Peyer's patch (tissue), 4 donors: ENCODE data around the gene AGBL2. TPM values are rescaled to one million over a fixed set of nuclear protein-coding genes. Genes with fewer than 3 reads are reported as not detected.
"Not testable (repeated sequence)": the region's sequence is repeated elsewhere in the genome, so short reads cannot be mapped to it uniquely, and the experiment has no call there.

ENCODE experiments used
- DNase-seq, 3 donors: peaks; one replicate each; pipeline ENCODE4 v3.0.0-alpha.2; 2017 to 2019
- H3K27ac ChIP-seq, 4 donors: fragments of 200-600 bp; sonication (generic); one replicate each; pipeline ENCODE4 v1.5.1; 2016 to 2019
- H3K27me3 ChIP-seq, 2 donors: fragments of 200-600 bp; sonication (generic); one replicate each; pipeline ENCODE4 v1.5.1; 2019
- H3K36me3 ChIP-seq, 3 donors: fragments of 200-600 bp; sonication (generic); one replicate each; pipeline ENCODE4 v1.5.1; 2016 to 2019
- H3K4me1 ChIP-seq, 4 donors: fragments of 200-600 bp; sonication (generic); one replicate each; pipeline ENCODE4 v1.5.1; 2016 to 2019
- H3K4me3 ChIP-seq, 4 donors: fragments of 200-600 bp; sonication (generic); 1 replicate in 3 of 4; 2 replicates in 1 of 4; pipeline ENCODE4 v1.5.1; 2016 to 2019; ENCODE audit warnings: mild to moderate bottlenecking in 1 of 4
- H3K9me3 ChIP-seq, 4 donors: fragments of 200-600 bp; sonication (generic); one replicate each; pipeline ENCODE4 v1.5.1; 2016 to 2019; ENCODE audit warnings: mild to moderate bottlenecking in 1 of 4
- POLR2A ChIP-seq, 2 donors: fragments of 450-650 bp; IDR thresholded peaks; one replicate each; pipeline ENCODE4 v1.5.1; 2017; ENCODE audit warnings: antibody characterized with exemption in 2 of 2, mild to moderate bottlenecking in 2 of 2, moderate library complexity in 2 of 2
- total RNA-seq, 4 donors: library from RNA; depleted of rRNA; stranded (reverse); fragments of >200 nt; gene quantifications; one replicate each; pipeline ENCODE4 v1.1.0, GENCODE V29; 2016
- TF ChIP-seq, protein P1 (sequence below), 6 experiments: fragments of 450-650 bp in 4 of 6; fragments of 200-600 bp in 2 of 6; sonication (generic) in 1 of 6; IDR thresholded peaks; one replicate each; pipeline ENCODE4 v1.5.1; 2017 to 2019; ENCODE audit warnings: antibody characterized with exemption in 6 of 6, mild to moderate bottlenecking in 3 of 6, moderate library complexity in 1 of 6

AGBL2 gene
- total RNA-seq, 4 donors from 2014 or later: 1.7 to 17.4 (median 4.4) TPM

DNA sequence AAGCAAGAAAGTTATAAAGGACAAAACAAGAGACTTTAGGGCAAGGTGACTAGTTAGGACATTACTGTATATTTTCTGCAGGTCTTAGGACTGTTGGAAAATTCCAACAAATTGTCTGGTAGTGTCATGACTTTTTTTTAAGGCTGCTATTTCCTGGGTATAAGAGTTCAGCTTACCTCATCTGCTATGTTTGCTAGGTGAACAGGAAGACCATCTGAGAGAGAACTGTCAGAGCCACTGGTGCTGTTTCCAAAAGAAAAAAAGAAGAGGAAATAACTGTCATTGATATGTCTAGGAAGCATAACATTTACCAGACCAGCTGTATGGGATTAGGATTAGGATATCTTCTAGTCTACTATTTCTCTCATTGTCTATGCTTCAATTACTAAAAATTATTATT is 46.5 kb downstream of the AGBL2 start:
- no peak overlapping the region for H3K4me3 ChIP-seq
- no peaks in the 10 kb centered on the region for H3K4me1 ChIP-seq
- H3K9me3 ChIP-seq: no peaks in the 10 kb centered on the region
- TF ChIP-seq POLR2A (IDR thresholded peaks at IDR 0.05): no peak
- TF ChIP-seq, protein P1, sequence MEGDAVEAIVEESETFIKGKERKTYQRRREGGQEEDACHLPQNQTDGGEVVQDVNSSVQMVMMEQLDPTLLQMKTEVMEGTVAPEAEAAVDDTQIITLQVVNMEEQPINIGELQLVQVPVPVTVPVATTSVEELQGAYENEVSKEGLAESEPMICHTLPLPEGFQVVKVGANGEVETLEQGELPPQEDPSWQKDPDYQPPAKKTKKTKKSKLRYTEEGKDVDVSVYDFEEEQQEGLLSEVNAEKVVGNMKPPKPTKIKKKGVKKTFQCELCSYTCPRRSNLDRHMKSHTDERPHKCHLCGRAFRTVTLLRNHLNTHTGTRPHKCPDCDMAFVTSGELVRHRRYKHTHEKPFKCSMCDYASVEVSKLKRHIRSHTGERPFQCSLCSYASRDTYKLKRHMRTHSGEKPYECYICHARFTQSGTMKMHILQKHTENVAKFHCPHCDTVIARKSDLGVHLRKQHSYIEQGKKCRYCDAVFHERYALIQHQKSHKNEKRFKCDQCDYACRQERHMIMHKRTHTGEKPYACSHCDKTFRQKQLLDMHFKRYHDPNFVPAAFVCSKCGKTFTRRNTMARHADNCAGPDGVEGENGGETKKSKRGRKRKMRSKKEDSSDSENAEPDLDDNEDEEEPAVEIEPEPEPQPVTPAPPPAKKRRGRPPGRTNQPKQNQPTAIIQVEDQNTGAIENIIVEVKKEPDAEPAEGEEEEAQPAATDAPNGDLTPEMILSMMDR (IDR thresholded peaks at IDR 0.05): no peak
- DNase-seq: no peak
- H3K36me3 ChIP-seq: no peaks in the 10 kb centered on the region
- no peak overlapping the region for H3K27ac ChIP-seq
- H3K27me3 ChIP-seq: no peaks in the 10 kb centered on the region

DNA sequence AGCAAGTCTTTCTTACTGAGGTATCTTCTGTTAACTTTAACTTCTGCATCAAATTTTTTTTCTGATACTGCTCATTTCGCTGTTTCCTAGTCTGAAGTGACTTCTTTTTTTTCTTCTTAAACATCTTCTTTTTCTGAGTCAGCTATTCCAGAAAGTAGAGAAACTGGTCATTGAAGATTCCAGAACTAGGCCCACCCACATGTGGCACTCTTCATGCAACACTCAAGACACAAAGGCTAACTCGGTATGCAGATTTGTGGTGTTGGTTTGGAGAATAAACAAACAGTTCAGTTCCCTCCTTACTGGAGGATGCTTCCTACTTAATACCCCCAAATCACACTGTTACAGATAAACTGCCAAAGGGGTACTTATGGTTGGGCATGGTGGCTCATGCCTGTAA is 47.6 kb downstream of the AGBL2 start:
- Histone ChIP-seq H3K27ac (no peak overlapping the region), H3K27me3 (no peaks in the 10 kb centered on the region), H3K4me1 (no peaks in the 10 kb centered on the region), H3K9me3 (no peaks in the 10 kb centered on the region), H3K36me3 (no peaks in the 10 kb centered on the region), H3K4me3 (no peak overlapping the region)
- no peak for DNase-seq
- no peak for TF ChIP-seq POLR2A (IDR thresholded peaks at IDR 0.05)
- TF ChIP-seq, protein P1 (IDR thresholded peaks at IDR 0.05): no peak

DNA sequence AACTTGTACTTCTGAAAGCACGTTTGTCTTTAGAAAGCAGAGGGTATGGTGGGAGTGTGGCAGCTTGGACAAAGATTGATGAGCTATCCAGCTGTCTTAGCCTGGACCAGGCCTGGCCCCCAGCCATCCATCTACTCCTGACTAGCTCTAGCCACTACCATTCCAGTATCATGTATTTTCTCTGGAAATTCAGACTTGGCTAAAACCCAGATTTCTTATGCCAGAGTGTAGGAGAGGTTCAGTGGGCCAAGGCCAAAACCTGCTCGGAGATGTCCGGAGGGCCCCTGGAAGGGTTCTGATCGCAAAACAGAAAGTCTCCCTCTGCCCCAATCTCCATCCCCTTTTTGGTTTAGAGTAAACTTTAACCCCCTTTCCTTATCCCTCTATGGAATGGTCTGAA is 48.0 kb downstream of the AGBL2 start:
- no peaks in the 10 kb centered on the region for H3K36me3 ChIP-seq
- no peaks in the 10 kb centered on the region for H3K4me1 ChIP-seq
- no peak overlapping the region for H3K27ac ChIP-seq
- no peaks in the 10 kb centered on the region for H3K27me3 ChIP-seq
- H3K9me3 ChIP-seq: no peaks in the 10 kb centered on the region
- TF ChIP-seq, protein P1 (IDR thresholded peaks at IDR 0.05): no peak
- TF ChIP-seq POLR2A (IDR thresholded peaks at IDR 0.05): no peak
- DNase-seq: no peak
- H3K4me3 ChIP-seq: no peak overlapping the region

DNA sequence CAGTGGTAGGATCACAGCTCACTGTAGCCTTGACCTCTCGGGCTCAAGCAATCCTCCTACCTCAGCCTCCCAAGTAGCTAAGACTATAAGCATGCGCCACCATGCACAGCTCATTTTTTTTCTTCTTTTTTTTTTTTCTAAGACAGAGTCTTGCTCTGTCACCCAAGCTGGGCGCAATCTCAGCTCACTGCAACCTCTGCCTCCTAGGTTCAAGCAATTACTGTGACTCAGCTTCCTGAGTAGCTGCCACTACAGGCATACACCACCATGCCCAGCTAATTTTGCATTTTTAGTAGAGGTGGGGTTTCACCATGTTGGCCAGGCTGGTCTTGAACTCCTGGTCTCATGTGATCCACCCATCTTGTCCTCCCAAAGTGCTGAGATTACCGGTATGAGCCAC is 50.2 kb downstream of the AGBL2 start:
- not testable (repeated sequence) for H3K36me3 ChIP-seq, H3K27ac ChIP-seq, H3K4me1 ChIP-seq, H3K9me3 ChIP-seq, H3K4me3 ChIP-seq, H3K27me3 ChIP-seq, DNase-seq

DNA sequence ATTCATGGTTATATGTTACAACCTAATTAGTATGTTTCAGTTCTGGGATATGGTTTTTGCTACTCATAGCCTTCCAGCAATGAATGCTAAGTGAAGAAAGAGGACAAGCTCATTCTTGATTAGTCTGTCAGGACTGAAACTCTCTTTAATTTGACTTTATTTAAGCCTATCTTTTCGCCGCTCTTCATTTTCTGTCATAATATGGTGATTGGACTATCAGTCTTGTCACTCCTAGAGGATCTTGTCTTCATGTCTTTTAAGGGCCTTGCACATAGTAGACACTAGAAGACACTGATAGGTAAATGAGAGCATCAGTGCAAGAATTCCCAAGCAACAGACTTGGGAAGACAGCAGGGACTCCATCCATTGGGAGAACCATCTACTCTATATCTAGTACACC is 53.9 kb downstream of the AGBL2 start:
- Histone ChIP-seq H3K36me3 (no peaks in the 10 kb centered on the region), H3K4me1 (no peaks in the 10 kb centered on the region), H3K9me3 (no peaks in the 10 kb centered on the region), H3K4me3 (no peak overlapping the region), H3K27me3 (no peaks in the 10 kb centered on the region), H3K27ac (no peak overlapping the region)
- DNase-seq: no peak
- TF ChIP-seq, protein P1 (IDR thresholded peaks at IDR 0.05): no peak
- TF ChIP-seq POLR2A (IDR thresholded peaks at IDR 0.05): no peak

DNA sequence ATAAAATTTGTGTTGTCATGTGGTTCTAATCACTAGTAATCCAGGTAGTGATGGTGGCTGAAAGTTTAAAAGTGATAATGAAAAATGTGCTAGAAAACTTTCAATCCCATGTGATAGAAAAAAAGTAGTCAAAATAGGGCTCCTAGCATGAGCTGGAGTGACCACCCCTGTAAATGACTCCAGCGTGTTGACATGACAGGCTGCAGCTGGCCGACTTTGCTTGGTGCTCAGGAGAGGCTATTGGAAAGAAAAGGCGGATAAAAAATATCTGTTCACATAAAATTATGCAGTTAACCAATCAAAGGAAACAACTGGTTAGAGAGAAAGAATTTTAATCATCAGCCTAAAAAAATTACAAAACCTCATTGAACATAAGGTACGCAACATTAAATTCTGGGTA is 55.9 kb downstream of the AGBL2 start:
- TF ChIP-seq, protein P1 (IDR thresholded peaks at IDR 0.05): no peak
- TF ChIP-seq POLR2A (IDR thresholded peaks at IDR 0.05): no peak
- H3K4me1 ChIP-seq: no peaks in the 10 kb centered on the region
- no peak for DNase-seq
- no peaks in the 10 kb centered on the region for H3K36me3 ChIP-seq
- H3K4me3 ChIP-seq: no peak overlapping the region
- no peaks in the 10 kb centered on the region for H3K27me3 ChIP-seq
- no peak overlapping the region for H3K27ac ChIP-seq
- no peaks in the 10 kb centered on the region for H3K9me3 ChIP-seq
